ENCODE measurements around the gene GH2.

DNA sequence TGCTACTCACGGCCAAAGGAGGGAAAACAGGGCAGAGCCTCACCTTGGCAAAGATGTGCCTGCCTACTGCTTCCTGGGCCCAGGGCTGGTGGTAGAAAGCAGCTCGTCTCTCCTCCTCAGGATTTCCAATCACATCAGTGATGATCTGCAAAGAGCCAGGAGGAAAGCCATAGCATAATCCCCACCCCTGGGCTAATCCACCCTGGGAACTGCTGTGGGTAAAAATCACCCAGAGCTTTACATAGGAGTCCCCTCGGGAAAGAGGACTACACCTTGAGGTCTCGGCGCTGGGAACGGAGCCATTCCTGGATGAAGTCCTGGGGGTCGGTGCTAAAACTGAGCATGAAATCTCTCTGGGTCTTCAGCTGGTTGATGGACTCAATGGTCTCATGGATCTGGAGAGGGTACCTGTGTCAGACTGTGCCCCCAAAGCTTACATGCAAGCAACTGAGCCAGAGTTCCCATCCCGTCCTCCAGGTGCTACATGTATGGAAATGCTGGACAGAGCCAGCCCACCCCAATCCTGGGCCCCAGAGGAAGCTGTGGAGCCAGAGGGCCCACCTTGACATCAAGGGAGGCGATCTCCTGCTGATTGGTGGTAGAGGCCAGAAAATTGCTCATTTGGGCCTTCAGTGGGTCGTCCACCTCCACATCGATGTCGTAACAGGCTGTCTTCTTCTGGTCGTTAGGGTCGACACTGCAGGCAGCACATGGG is 48.6 kb downstream of the GH2 start:
- TF ChIP-seq, protein P1, sequence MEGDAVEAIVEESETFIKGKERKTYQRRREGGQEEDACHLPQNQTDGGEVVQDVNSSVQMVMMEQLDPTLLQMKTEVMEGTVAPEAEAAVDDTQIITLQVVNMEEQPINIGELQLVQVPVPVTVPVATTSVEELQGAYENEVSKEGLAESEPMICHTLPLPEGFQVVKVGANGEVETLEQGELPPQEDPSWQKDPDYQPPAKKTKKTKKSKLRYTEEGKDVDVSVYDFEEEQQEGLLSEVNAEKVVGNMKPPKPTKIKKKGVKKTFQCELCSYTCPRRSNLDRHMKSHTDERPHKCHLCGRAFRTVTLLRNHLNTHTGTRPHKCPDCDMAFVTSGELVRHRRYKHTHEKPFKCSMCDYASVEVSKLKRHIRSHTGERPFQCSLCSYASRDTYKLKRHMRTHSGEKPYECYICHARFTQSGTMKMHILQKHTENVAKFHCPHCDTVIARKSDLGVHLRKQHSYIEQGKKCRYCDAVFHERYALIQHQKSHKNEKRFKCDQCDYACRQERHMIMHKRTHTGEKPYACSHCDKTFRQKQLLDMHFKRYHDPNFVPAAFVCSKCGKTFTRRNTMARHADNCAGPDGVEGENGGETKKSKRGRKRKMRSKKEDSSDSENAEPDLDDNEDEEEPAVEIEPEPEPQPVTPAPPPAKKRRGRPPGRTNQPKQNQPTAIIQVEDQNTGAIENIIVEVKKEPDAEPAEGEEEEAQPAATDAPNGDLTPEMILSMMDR (IDR thresholded peaks at IDR 0.05), result no peak
- TF ChIP-seq POLR2A (IDR thresholded peaks at IDR 0.05), result no peak
- no peak for TF ChIP-seq EP300 (IDR thresholded peaks at IDR 0.05)
